HEK293 (cell line): Measurements from ENCODE around the gene MSRB1.

Experiments used
- CTCF ChIA-PET: fragments of 350-600 bp; formaldehyde crosslinking; extraction: SDS; loops from one replicate; lab custom pipeline; 2021; ENCODE audit warnings: antibody characterized with exemption; lab: Yijun Ruan, JAX
- POLR2A ChIA-PET: fragments of 300-600 bp; formaldehyde crosslinking; extraction: SDS; loops from one replicate; lab custom pipeline; 2020; ENCODE audit warnings: antibody characterized with exemption, inconsistent platforms; lab: Yijun Ruan, JAX
- H3K27ac ChIP-seq: fragments of 200-500 bp; sonication (Bioruptor generic); 2 replicates; pipeline ENCODE4 v1.5.1; 2014; ENCODE audit warnings: low read depth, low read length, control low read depth, inconsistent platforms; ENCODE audit errors: extremely low read depth
- H3K36me3 ChIP-seq, 2 experiments: fragments of 200-500 bp in 1 of 2; sonication (Bioruptor generic) in 1 of 2; 1 replicate in 1 of 2; 2 replicates in 1 of 2; pipeline ENCODE4 v1.5.1; 2014 to 2017; ENCODE audit warnings: inconsistent platforms in 2 of 2, low read length in 2 of 2; ENCODE audit not compliant: control insufficient read depth in 2 of 2, insufficient read depth in 1 of 2
- H3K4me1 ChIP-seq: fragments of 200-500 bp; sonication (Bioruptor generic); 2 replicates; pipeline ENCODE4 v1.5.1; 2014; ENCODE audit warnings: mild to moderate bottlenecking, low read length, inconsistent platforms; ENCODE audit not compliant: control insufficient read depth, insufficient read depth
- H3K4me3 ChIP-seq: 2 replicates; pipeline ENCODE4 v1.5.1; 2011; ENCODE audit warnings: low read depth, mild to moderate bottlenecking, control low read depth, low read length, moderate library complexity
- H3K9me3 ChIP-seq: fragments of 200-500 bp; sonication (Bioruptor generic); 2 replicates; pipeline ENCODE4 v1.5.1; 2014; ENCODE audit warnings: low read depth, low read length, inconsistent platforms; ENCODE audit not compliant: control insufficient read depth, insufficient read depth
- GLI4 ChIP-seq: fragments of 450-650 bp; formaldehyde crosslinking; IDR thresholded peaks from 2 replicates; pipeline ENCODE4 v1.5.1; 2016; ENCODE audit warnings: missing biosample characterization, missing genetic modification characterization
- PRDM2 ChIP-seq: fragments of 450-650 bp; formaldehyde crosslinking; IDR thresholded peaks from 2 replicates; pipeline ENCODE4 v1.5.1; 2016; ENCODE audit warnings: missing biosample characterization, missing genetic modification characterization, borderline replicate concordance
- TSHZ1 ChIP-seq: fragments of 450-650 bp; formaldehyde crosslinking; IDR thresholded peaks from 2 replicates; pipeline ENCODE4 v1.5.1; 2016; ENCODE audit warnings: missing biosample characterization, missing genetic modification characterization, borderline replicate concordance
- YY1 ChIP-seq: fragments of 450-650 bp; formaldehyde crosslinking; IDR thresholded peaks from 2 replicates; pipeline ENCODE4 v1.5.1; 2018; ENCODE audit warnings: missing biosample characterization, missing genetic modification characterization
- ZBTB20 ChIP-seq: fragments of 450-650 bp; formaldehyde crosslinking; IDR thresholded peaks from 2 replicates; pipeline ENCODE4 v1.5.1; 2016; ENCODE audit warnings: missing biosample characterization, missing genetic modification characterization
- ZBTB21 ChIP-seq: fragments of 450-650 bp; formaldehyde crosslinking; IDR thresholded peaks from 2 replicates; pipeline ENCODE4 v1.5.1; 2017; ENCODE audit warnings: missing biosample characterization, missing genetic modification characterization
- ZEB2 ChIP-seq: fragments of 450-650 bp; formaldehyde crosslinking; IDR thresholded peaks from 2 replicates; pipeline ENCODE4 v1.5.1; 2016; ENCODE audit warnings: missing biosample characterization, missing genetic modification characterization
- ZNF157 ChIP-seq: fragments of 450-650 bp; formaldehyde crosslinking; IDR thresholded peaks from 2 replicates; pipeline ENCODE4 v1.5.1; 2016; ENCODE audit warnings: missing biosample characterization, missing genetic modification characterization
- ZNF16 ChIP-seq: fragments of 450-650 bp; formaldehyde crosslinking; IDR thresholded peaks from 2 replicates; pipeline ENCODE4 v1.5.1; 2016; ENCODE audit warnings: low read depth, missing biosample characterization, missing genetic modification characterization
- ZNF19 ChIP-seq: fragments of 450-650 bp; formaldehyde crosslinking; IDR thresholded peaks from 2 replicates; pipeline ENCODE4; 2016; ENCODE audit warnings: missing biosample characterization, missing genetic modification characterization, low read depth
- ZNF211 ChIP-seq: fragments of 450-650 bp; formaldehyde crosslinking; IDR thresholded peaks from 2 replicates; pipeline ENCODE4 v1.5.1; 2016; ENCODE audit warnings: low read depth, missing biosample characterization, missing genetic modification characterization
- ZNF26 ChIP-seq: fragments of 450-650 bp; formaldehyde crosslinking; IDR thresholded peaks from 2 replicates; pipeline ENCODE4 v1.5.1; 2016; ENCODE audit warnings: missing biosample characterization, missing genetic modification characterization
- ZNF292 ChIP-seq: fragments of 450-650 bp; formaldehyde crosslinking; IDR thresholded peaks from 2 replicates; pipeline ENCODE4 v1.5.1; 2016; ENCODE audit warnings: low read depth, missing biosample characterization, missing genetic modification characterization, borderline replicate concordance
- ZNF510 ChIP-seq: fragments of 450-650 bp; formaldehyde crosslinking; IDR thresholded peaks from 2 replicates; pipeline ENCODE4 v1.5.1; 2018; ENCODE audit warnings: mild to moderate bottlenecking, missing genetic modification characterization, missing biosample characterization; ENCODE audit not compliant: insufficient replicate concordance
- ZNF596 ChIP-seq: fragments of 450-650 bp; IDR thresholded peaks from 2 replicates; pipeline ENCODE4 v1.5.0; 2018; ENCODE audit warnings: missing biosample characterization, mild to moderate bottlenecking, missing genetic modification characterization, moderate library complexity
- ZNF621 ChIP-seq: fragments of 450-650 bp; formaldehyde crosslinking; IDR thresholded peaks from 2 replicates; pipeline ENCODE4 v1.5.1; 2017; ENCODE audit warnings: missing biosample characterization, missing genetic modification characterization
- ZNF629 ChIP-seq: fragments of 450-650 bp; formaldehyde crosslinking; IDR thresholded peaks from 2 replicates; pipeline ENCODE4 v1.5.1; 2017; ENCODE audit warnings: missing biosample characterization, missing genetic modification characterization
- ZNF658 ChIP-seq: fragments of 450-650 bp; formaldehyde crosslinking; IDR thresholded peaks from 2 replicates; pipeline ENCODE4; 2016; ENCODE audit warnings: missing biosample characterization, missing genetic modification characterization
- ZSCAN23 ChIP-seq: fragments of 450-650 bp; formaldehyde crosslinking; IDR thresholded peaks from 2 replicates; pipeline ENCODE4 v1.5.1; 2016; ENCODE audit warnings: missing biosample characterization, missing genetic modification characterization
- ZSCAN4 ChIP-seq: fragments of 450-650 bp; formaldehyde crosslinking; IDR thresholded peaks from 2 replicates; pipeline ENCODE4 v1.5.1; 2017; ENCODE audit warnings: missing biosample characterization, missing genetic modification characterization

MSRB1 gene

GRCh38 chr16:1949507-1949906 lies 6.5 kb upstream of the MSRB1 start (continued):
- TF ChIP-seq TSHZ1: no peak
- TF ChIP-seq, all 188 proteins: peak for 0

- ChIA-PET CTCF (interaction anchor here (0.6 to 1.8 kb wide), 2 partner anchors 24 to 268 kb away, joined by 3 to 7 read pairs; no protein-coding TSS in a partner anchor), POLR2A (no interaction called here)
- no peak overlapping the region for H3K4me3 ChIP-seq
These were observed 4.3 kb upstream of the MSRB1 start for GRCh38 chr16:1947369-1947670.

More at GRCh38 chr16:1947369-1947670, 4.3 kb upstream of the MSRB1 start:
- no peaks in the 10 kb centered on the region for H3K9me3 ChIP-seq
- TF ChIP-seq ZNF510 (tag by site-specific recombination): no peak
- no peak for TF ChIP-seq ZNF629 (tag by site-specific recombination)
- no peak for TF ChIP-seq ZNF596 (tag by site-specific recombination)
- no peak for TF ChIP-seq ZBTB20 (tag by site-specific recombination)
- TF ChIP-seq ZNF292 (tag by site-specific recombination): no peak
- TF ChIP-seq ZNF211 (tag by site-specific recombination): no peak
- TF ChIP-seq GLI4: no peak
- no peak for TF ChIP-seq ZSCAN4 (tag by site-specific recombination)
- TF ChIP-seq YY1: no peak
- no peak for TF ChIP-seq ZEB2 (tag by site-specific recombination)
- no peak for TF ChIP-seq ZNF16 (tag by site-specific recombination)
- no peak for TF ChIP-seq ZNF19
- TF ChIP-seq ZNF658 (tag by site-specific recombination): no peak
- TF ChIP-seq ZBTB21 (tag by site-specific recombination): no peak
- no peak for TF ChIP-seq PRDM2
- no peak for TF ChIP-seq ZNF621 (tag by site-specific recombination)
- no peak for TF ChIP-seq ZSCAN23 (tag by site-specific recombination)
- TF ChIP-seq ZNF26 (tag by site-specific recombination): no peak
- no peak for TF ChIP-seq ZNF157 (tag by site-specific recombination)
- TF ChIP-seq, all 188 proteins: peak for 0
- Histone ChIP-seq H3K36me3 (no peaks in the 10 kb centered on the region), H3K4me1 (no peaks in the 10 kb centered on the region), H3K27ac (no peak overlapping the region)
